ENCODE results near the gene MZT1.

DNA sequence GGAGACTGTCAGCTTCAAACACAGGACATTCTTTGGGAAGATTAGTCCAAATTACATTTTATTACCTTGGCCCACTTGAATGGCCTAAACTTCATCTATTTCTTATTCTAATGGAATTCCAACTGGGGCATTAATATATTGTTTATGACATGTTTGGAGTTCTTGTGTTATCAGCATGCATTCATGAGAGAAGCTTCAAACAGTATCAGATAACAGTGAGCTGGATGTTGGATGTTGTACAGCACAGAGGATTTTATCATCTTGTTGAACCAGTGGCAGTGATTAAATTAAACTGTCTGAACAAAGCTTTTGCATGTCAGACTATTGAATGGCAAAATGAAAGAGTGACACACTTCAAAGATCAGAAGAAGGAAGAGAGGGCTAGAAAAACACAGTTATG lies 50.0 kb downstream of the MZT1 start:
- TF ChIP-seq, protein P1, sequence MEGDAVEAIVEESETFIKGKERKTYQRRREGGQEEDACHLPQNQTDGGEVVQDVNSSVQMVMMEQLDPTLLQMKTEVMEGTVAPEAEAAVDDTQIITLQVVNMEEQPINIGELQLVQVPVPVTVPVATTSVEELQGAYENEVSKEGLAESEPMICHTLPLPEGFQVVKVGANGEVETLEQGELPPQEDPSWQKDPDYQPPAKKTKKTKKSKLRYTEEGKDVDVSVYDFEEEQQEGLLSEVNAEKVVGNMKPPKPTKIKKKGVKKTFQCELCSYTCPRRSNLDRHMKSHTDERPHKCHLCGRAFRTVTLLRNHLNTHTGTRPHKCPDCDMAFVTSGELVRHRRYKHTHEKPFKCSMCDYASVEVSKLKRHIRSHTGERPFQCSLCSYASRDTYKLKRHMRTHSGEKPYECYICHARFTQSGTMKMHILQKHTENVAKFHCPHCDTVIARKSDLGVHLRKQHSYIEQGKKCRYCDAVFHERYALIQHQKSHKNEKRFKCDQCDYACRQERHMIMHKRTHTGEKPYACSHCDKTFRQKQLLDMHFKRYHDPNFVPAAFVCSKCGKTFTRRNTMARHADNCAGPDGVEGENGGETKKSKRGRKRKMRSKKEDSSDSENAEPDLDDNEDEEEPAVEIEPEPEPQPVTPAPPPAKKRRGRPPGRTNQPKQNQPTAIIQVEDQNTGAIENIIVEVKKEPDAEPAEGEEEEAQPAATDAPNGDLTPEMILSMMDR (conservative IDR thresholded peaks at IDR 0.05; ENCODE audit: low read depth in 2 of 2) = no peak
- TF ChIP-seq ZNF331 (CRISPR knock-in tag; IDR thresholded peaks at IDR 0.05; ENCODE audit: low read depth) (no peak), EZH2 (IDR thresholded peaks at IDR 0.05; ENCODE audit: low read depth, unreplicated experiment) (no peak), POLR2AphosphoS5 (IDR thresholded peaks at IDR 0.05; ENCODE audit: low read depth) (no peak), NANOG (IDR thresholded peaks at IDR 0.05; ENCODE audit: borderline replicate concordance) (no peak)
- TF ChIP-seq, protein P2, sequence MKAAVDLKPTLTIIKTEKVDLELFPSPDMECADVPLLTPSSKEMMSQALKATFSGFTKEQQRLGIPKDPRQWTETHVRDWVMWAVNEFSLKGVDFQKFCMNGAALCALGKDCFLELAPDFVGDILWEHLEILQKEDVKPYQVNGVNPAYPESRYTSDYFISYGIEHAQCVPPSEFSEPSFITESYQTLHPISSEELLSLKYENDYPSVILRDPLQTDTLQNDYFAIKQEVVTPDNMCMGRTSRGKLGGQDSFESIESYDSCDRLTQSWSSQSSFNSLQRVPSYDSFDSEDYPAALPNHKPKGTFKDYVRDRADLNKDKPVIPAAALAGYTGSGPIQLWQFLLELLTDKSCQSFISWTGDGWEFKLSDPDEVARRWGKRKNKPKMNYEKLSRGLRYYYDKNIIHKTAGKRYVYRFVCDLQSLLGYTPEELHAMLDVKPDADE (IDR thresholded peaks at IDR 0.05) = no peak
- TF ChIP-seq, protein P3, sequence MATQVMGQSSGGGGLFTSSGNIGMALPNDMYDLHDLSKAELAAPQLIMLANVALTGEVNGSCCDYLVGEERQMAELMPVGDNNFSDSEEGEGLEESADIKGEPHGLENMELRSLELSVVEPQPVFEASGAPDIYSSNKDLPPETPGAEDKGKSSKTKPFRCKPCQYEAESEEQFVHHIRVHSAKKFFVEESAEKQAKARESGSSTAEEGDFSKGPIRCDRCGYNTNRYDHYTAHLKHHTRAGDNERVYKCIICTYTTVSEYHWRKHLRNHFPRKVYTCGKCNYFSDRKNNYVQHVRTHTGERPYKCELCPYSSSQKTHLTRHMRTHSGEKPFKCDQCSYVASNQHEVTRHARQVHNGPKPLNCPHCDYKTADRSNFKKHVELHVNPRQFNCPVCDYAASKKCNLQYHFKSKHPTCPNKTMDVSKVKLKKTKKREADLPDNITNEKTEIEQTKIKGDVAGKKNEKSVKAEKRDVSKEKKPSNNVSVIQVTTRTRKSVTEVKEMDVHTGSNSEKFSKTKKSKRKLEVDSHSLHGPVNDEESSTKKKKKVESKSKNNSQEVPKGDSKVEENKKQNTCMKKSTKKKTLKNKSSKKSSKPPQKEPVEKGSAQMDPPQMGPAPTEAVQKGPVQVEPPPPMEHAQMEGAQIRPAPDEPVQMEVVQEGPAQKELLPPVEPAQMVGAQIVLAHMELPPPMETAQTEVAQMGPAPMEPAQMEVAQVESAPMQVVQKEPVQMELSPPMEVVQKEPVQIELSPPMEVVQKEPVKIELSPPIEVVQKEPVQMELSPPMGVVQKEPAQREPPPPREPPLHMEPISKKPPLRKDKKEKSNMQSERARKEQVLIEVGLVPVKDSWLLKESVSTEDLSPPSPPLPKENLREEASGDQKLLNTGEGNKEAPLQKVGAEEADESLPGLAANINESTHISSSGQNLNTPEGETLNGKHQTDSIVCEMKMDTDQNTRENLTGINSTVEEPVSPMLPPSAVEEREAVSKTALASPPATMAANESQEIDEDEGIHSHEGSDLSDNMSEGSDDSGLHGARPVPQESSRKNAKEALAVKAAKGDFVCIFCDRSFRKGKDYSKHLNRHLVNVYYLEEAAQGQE (IDR thresholded peaks at IDR 0.05; ENCODE audit: unreplicated experiment) = no peak

Data from GM23338 (cell line).